Measurements from ENCODE around the gene BSG.

DNA sequence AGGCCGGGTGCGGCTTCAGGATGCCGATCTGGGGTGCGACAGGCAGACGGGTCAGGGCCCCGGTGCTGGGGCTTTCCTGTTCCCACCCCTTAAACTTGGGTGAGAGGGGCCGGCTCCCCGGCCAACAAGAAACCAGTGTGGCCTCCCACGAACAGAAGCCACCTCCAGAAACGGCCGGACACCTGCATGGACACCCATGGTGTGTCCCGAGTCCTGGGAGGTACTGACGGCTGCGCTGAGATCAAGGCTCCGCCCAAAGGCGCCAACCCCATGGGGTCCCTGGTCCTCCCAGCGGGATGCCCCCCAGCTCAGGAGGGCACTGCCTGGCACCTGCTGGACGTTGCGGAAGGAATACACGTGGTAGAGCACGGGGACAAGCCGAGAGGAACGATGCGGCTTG lies 49.4 kb downstream of the BSG start:
- TF ChIP-seq, protein P1, sequence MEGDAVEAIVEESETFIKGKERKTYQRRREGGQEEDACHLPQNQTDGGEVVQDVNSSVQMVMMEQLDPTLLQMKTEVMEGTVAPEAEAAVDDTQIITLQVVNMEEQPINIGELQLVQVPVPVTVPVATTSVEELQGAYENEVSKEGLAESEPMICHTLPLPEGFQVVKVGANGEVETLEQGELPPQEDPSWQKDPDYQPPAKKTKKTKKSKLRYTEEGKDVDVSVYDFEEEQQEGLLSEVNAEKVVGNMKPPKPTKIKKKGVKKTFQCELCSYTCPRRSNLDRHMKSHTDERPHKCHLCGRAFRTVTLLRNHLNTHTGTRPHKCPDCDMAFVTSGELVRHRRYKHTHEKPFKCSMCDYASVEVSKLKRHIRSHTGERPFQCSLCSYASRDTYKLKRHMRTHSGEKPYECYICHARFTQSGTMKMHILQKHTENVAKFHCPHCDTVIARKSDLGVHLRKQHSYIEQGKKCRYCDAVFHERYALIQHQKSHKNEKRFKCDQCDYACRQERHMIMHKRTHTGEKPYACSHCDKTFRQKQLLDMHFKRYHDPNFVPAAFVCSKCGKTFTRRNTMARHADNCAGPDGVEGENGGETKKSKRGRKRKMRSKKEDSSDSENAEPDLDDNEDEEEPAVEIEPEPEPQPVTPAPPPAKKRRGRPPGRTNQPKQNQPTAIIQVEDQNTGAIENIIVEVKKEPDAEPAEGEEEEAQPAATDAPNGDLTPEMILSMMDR (IDR thresholded peaks at IDR 0.05), result no peak
- TF ChIP-seq EZH2 (IDR thresholded peaks at IDR 0.05), result no peak
